SK-N-SH treated with all-trans-retinoic acid at 6 μM for 48 hours (cell line): ENCODE results near the gene RBFOX2.
"Not testable (repeated sequence)": the region's sequence is repeated elsewhere in the genome, so short reads cannot be mapped to it uniquely, and the experiment has no call there.

Experiments used
- BACH2 ChIP-seq: fragments of 250-450 bp; sonication (Bioruptor Pico); IDR thresholded peaks from 2 replicates; pipeline ENCODE4 v1.9.0; 2021; ENCODE audit warnings: mild to moderate bottlenecking, borderline replicate concordance
- CSDC2 ChIP-seq: fragments of 250-450 bp; sonication (Bioruptor Pico); IDR thresholded peaks from 2 replicates; pipeline ENCODE4 v1.5.0; 2020; ENCODE audit warnings: mild to moderate bottlenecking, moderate library complexity
- PATZ1 ChIP-seq: fragments of 250-450 bp; sonication (Bioruptor Pico); IDR thresholded peaks from 2 replicates; pipeline ENCODE4 v1.8.0; 2020; ENCODE audit warnings: mild to moderate bottlenecking, moderate library complexity, borderline replicate concordance
- ZFP3 ChIP-seq: fragments of 250-450 bp; sonication (Bioruptor Pico); IDR thresholded peaks from 2 replicates; pipeline ENCODE4 v1.5.0; 2020; ENCODE audit warnings: mild to moderate bottlenecking, moderate library complexity
- ZFP30 ChIP-seq: fragments of 450-650 bp; formaldehyde crosslinking; IDR thresholded peaks from 2 replicates; pipeline ENCODE4 v1.5.0; 2022; ENCODE audit warnings: mild to moderate bottlenecking, moderate library complexity
- ZNF565 ChIP-seq: fragments of 450-650 bp; formaldehyde crosslinking; conservative IDR thresholded peaks from 2 replicates; pipeline ENCODE4 v1.5.0; 2020; ENCODE audit warnings: low read depth, mild to moderate bottlenecking, moderate library complexity
- ZNF8 ChIP-seq: fragments of 450-650 bp; formaldehyde crosslinking; IDR thresholded peaks from 2 replicates; pipeline ENCODE4 v1.5.0; 2020; ENCODE audit warnings: mild to moderate bottlenecking, moderate library complexity

- TF ChIP-seq ZFP30; ZNF8; ZNF565; CSDC2 (CRISPR knock-in tag); PATZ1 (CRISPR knock-in tag); BACH2 (CRISPR knock-in tag); ZFP3 (CRISPR knock-in tag): not testable (repeated sequence)
These were observed 222.0 kb downstream of the RBFOX2 start for GRCh38 chr22:35806668-35807067.
